Measurements from ENCODE around the gene SORBS1. TPM values are rescaled to one million over a fixed set of nuclear protein-coding genes. Genes with fewer than 3 reads are reported as not detected.

SORBS1 gene
- total RNA-seq = 0.34 and 0.59 TPM in 2 replicates

GRCh38 chr10:95561177-95561863, at the start of gene SORBS1:
Gene SORBS1 (minus strand): TSS chr10:95561371. CDS start chr10:95441135, 120,236 bp downstream.

GRCh38 chr10:95290461-95291364, 270.5 kb downstream of the SORBS1 start, which contains the start of gene PDLIM1:
Gene PDLIM1 (minus strand): TSS chr10:95291003. CDS start chr10:95290915, 88 bp downstream.

Other genes starting within 250 kb of the SORBS1 start
- 75.2 and 80.7 TPM in 2 replicates for gene ALDH18A1, start 95.3 kb upstream of the SORBS1 start, total RNA-seq
- 30.8 and 35.1 TPM in 2 replicates for gene TCTN3, start 132.6 kb upstream of the SORBS1 start, total RNA-seq
- not detected in 2 replicates for gene ENTPD1, start 194.8 kb upstream of the SORBS1 start, total RNA-seq

All from bronchus fibroblast of lung (primary cell).